ENCODE results near the gene CNTNAP5. TPM values are rescaled to one million over a fixed set of nuclear protein-coding genes. Genes with fewer than 3 reads are reported as not detected.

CNTNAP5 gene
- total and polyA plus RNA-seq, 2 donors (not counting 1 experiment from before 2014, with no cell fraction given): not detected

DNA sequence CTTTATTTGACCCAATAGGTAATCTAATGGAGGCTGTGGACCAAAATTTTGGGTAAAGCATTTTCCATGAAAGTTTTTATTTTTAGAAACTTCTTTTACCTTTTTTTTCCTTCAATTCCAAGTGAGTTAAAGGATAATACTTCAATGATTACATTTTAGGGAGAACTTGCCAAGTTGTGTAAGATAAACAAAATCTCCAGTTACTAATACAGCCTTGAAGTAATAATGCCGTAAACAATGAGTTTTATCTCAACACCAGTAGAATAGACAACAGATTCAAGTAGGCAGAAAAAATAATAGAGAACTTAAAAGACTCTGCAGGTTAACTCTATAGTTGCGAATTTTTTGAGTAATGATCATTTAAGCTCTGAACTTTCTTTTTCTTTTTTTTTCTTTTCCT, 807.4 kb downstream of the CNTNAP5 start:
- H3K4me3 Mint-ChIP-seq: no peak overlapping the region
- peaks cover 3% of the 10 kb centered on the region for H3K9me3 Mint-ChIP-seq (ENCODE audit: insufficient read depth)
- no peaks in the 10 kb centered on the region for H3K27me3 ChIP-seq (replicated peaks in 1 of 4; ENCODE audit: control extremely low read depth in 1 of 4, control insufficient read depth in 3 of 4, insufficient read depth in 4 of 4, low read length in 3 of 4)
- WGBS (ENCODE audit: insufficient coverage): no CpG with 5 or more reads among the region's 2 CpGs
- DNase-seq: no peak
- H3K27me3 Mint-ChIP-seq: no peaks in the 10 kb centered on the region
- intact Hi-C loops (cut with micrococcal nuclease): no loop called here
- no peak overlapping the region for H3K9ac ChIP-seq (ENCODE audit: low read length)
- H3K4me1 Mint-ChIP-seq: no peaks in the 10 kb centered on the region
- H3K9me3 ChIP-seq (ENCODE audit: control extremely low read depth in 1 of 3, control insufficient read depth in 2 of 3, insufficient read depth in 1 of 3, low read length in 2 of 3): peaks cover 0 to 4% (median 0%) of the 10 kb centered on the region in 3 donors
- H3K4me3 ChIP-seq (ENCODE audit: control extremely low read depth in 1 of 5, extremely low read depth in 1 of 5, insufficient read depth in 1 of 5, low read depth in 2 of 5, low read length in 4 of 5): no peak overlapping the region
- H3K4me1 ChIP-seq (ENCODE audit: control insufficient read depth in 2 of 2, insufficient read depth in 2 of 2, low read length in 2 of 2): no peaks in the 10 kb centered on the region
- H3K27ac ChIP-seq (ENCODE audit: low read length in 2 of 2): no peak overlapping the region
- H4K20me1 ChIP-seq (ENCODE audit: control insufficient read depth, insufficient read depth, low read length, poor library complexity, severe bottlenecking): no peaks in the 10 kb centered on the region
- H3K79me2 ChIP-seq (ENCODE audit: control insufficient read depth, insufficient read depth, low read length): no peaks in the 10 kb centered on the region
- ATAC-seq (ENCODE audit: low read depth): no peak
- POLR2A ChIA-PET: no interaction called here
- no peaks in the 10 kb centered on the region for H3K36me3 ChIP-seq (replicated peaks in 1 of 2; ENCODE audit: control extremely low read depth in 1 of 2, control insufficient read depth in 1 of 2, extremely low read depth in 1 of 2, insufficient read depth in 2 of 2, low read length in 1 of 2)
- no peak overlapping the region for H3K27ac Mint-ChIP-seq
- TF ChIP-seq EZH2 (IDR thresholded peaks at IDR 0.05; ENCODE audit: borderline replicate concordance, insufficient read depth, low read depth, low read length, poor library complexity, severe bottlenecking): no peak
- TF ChIP-seq, protein P1, sequence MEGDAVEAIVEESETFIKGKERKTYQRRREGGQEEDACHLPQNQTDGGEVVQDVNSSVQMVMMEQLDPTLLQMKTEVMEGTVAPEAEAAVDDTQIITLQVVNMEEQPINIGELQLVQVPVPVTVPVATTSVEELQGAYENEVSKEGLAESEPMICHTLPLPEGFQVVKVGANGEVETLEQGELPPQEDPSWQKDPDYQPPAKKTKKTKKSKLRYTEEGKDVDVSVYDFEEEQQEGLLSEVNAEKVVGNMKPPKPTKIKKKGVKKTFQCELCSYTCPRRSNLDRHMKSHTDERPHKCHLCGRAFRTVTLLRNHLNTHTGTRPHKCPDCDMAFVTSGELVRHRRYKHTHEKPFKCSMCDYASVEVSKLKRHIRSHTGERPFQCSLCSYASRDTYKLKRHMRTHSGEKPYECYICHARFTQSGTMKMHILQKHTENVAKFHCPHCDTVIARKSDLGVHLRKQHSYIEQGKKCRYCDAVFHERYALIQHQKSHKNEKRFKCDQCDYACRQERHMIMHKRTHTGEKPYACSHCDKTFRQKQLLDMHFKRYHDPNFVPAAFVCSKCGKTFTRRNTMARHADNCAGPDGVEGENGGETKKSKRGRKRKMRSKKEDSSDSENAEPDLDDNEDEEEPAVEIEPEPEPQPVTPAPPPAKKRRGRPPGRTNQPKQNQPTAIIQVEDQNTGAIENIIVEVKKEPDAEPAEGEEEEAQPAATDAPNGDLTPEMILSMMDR (IDR thresholded peaks at IDR 0.05): no peak
- H2AFZ ChIP-seq (ENCODE audit: insufficient read depth, low read depth, low read length, poor library complexity, severe bottlenecking): no peak overlapping the region
- no peak overlapping the region for H3K4me2 ChIP-seq (replicated peaks; ENCODE audit: low read depth, low read length, poor library complexity, severe bottlenecking)
- CTCF ChIA-PET: no interaction called here

DNA sequence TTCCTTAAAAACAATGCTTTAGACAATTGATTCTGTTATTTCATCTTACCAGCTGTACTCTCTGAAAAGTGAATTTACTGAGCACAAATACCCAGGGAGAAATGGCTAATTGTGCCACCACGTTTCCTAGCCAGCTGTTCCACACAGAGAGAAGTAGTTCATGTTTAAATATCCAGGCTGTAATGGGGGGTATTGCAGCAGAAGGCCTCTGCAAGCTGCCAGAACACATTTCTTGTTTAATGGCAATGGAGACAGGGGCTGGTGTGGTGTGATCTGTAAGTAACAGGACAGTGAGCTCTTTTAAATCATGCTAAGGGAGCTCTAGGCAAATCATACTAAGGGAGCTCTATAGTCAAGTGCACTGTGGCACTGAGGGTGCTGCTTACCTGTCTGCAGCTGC, 809.2 kb downstream of the CNTNAP5 start:
- WGBS (ENCODE audit: insufficient coverage): 50% methylated on average over 1 of the region's 1 CpG
- DNase-seq (no peak), ATAC-seq (ENCODE audit: low read depth) (no peak)
- Histone ChIP-seq H2AFZ (ENCODE audit: insufficient read depth, low read depth, low read length, poor library complexity, severe bottlenecking) (no peak overlapping the region), H3K4me3 (ENCODE audit: control extremely low read depth in 1 of 5, extremely low read depth in 1 of 5, insufficient read depth in 1 of 5, low read depth in 2 of 5, low read length in 4 of 5) (no peak overlapping the region), H3K27me3 (replicated peaks in 1 of 4; ENCODE audit: control extremely low read depth in 1 of 4, control insufficient read depth in 3 of 4, insufficient read depth in 4 of 4, low read length in 3 of 4) (no peaks in the 10 kb centered on the region), H3K4me2 (replicated peaks; ENCODE audit: low read depth, low read length, poor library complexity, severe bottlenecking) (no peak overlapping the region), H3K9me3 (ENCODE audit: control extremely low read depth in 1 of 3, control insufficient read depth in 2 of 3, insufficient read depth in 1 of 3, low read length in 2 of 3) (no peaks in the 10 kb centered on the region), H3K4me1 (ENCODE audit: control insufficient read depth in 2 of 2, insufficient read depth in 2 of 2, low read length in 2 of 2) (no peaks in the 10 kb centered on the region), H4K20me1 (ENCODE audit: control insufficient read depth, insufficient read depth, low read length, poor library complexity, severe bottlenecking) (no peaks in the 10 kb centered on the region), H3K9ac (ENCODE audit: low read length) (no peak overlapping the region), H3K79me2 (ENCODE audit: control insufficient read depth, insufficient read depth, low read length) (no peaks in the 10 kb centered on the region), H3K27ac (ENCODE audit: low read length in 2 of 2) (no peak overlapping the region), H3K36me3 (replicated peaks in 1 of 2; ENCODE audit: control extremely low read depth in 1 of 2, control insufficient read depth in 1 of 2, extremely low read depth in 1 of 2, insufficient read depth in 2 of 2, low read length in 1 of 2) (no peaks in the 10 kb centered on the region)
- intact Hi-C loops (cut with micrococcal nuclease): no loop called here
- POLR2A ChIA-PET: no interaction called here
- Mint-ChIP-seq H3K27me3 (no peaks in the 10 kb centered on the region), H3K27ac (no peak overlapping the region), H3K4me3 (no peak overlapping the region), H3K4me1 (no peaks in the 10 kb centered on the region), H3K9me3 (ENCODE audit: insufficient read depth) (peaks cover 3% of the 10 kb centered on the region)
- TF ChIP-seq, protein P1 (IDR thresholded peaks at IDR 0.05): no peak
- CTCF ChIA-PET: no interaction called here
